SJCRH30 (cell line): ENCODE measurements around the gene TFB1M. TPM values are rescaled to one million over a fixed set of nuclear protein-coding genes. Genes with fewer than 3 reads are reported as not detected.

Experiments used
- DNase-seq, 2 experiments: peaks; one replicate each; pipeline ENCODE4 v3.0.0-alpha.2; 2015 to 2020
- H3K27ac ChIP-seq: fragments of 250-450 bp; sonication (Bioruptor Pico); 2 replicates; pipeline ENCODE4 v1.5.1; 2020; ENCODE audit warnings: mild to moderate bottlenecking, moderate library complexity
- H3K27me3 ChIP-seq: fragments of 250-450 bp; sonication (Bioruptor Pico); 2 replicates; pipeline ENCODE4 v1.5.1; 2020; ENCODE audit warnings: mild to moderate bottlenecking, moderate library complexity
- H3K36me3 ChIP-seq: fragments of 250-450 bp; sonication (Bioruptor Pico); 2 replicates; pipeline ENCODE4 v1.5.1; 2020; ENCODE audit warnings: mild to moderate bottlenecking, moderate library complexity
- H3K4me1 ChIP-seq: fragments of 250-450 bp; sonication (Bioruptor Pico); 2 replicates; pipeline ENCODE4 v1.5.1; 2020; ENCODE audit warnings: mild to moderate bottlenecking, moderate library complexity
- H3K4me3 ChIP-seq: fragments of 250-450 bp; sonication (Bioruptor Pico); 2 replicates; pipeline ENCODE4 v1.5.1; 2020; ENCODE audit warnings: mild to moderate bottlenecking, moderate library complexity
- H3K9me3 ChIP-seq: fragments of 250-450 bp; sonication (Bioruptor Pico); replicated peaks from 2 replicates; pipeline ENCODE4 v1.5.1; 2020; ENCODE audit warnings: mild to moderate bottlenecking, moderate library complexity
- total RNA-seq: library from RNA; depleted of rRNA; stranded (reverse); fragments of >200 nt; shearing (Covaris generic); gene quantifications from 2 replicates; pipeline ENCODE4 v1.2.3, GENCODE V29; 2014

The TFB1M gene
- total RNA-seq, 1 experiment from 2014 or later = 13.1 TPM

DNA sequence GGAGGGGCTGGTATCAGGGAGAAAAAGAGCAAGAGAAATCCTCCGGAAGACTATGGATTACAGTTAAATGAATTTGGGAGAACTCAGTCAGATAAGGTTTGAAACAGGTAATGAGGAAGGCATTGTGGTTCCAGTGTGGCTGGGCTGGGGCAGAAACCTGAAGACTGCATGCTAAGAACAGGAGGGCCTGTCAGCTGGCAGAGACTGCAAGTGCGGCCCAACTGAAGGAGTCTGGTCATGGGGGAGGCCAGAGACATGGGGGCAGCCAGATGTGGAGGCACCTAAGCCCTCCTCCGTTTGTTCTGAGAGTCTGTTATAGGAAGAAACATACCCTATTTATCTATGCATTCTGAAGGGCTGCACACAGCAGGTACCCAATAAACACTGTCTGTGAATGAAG lies 16.6 kb downstream of the TFB1M start:
- no peak overlapping the region for H3K27ac ChIP-seq
- no peaks in the 10 kb centered on the region for H3K9me3 ChIP-seq
- H3K27me3 ChIP-seq = no peaks in the 10 kb centered on the region
- H3K36me3 ChIP-seq = peaks cover 16% of the 10 kb centered on the region
- H3K4me1 ChIP-seq = no peaks in the 10 kb centered on the region
- H3K4me3 ChIP-seq = no peak overlapping the region
- DNase-seq = no peak

DNA sequence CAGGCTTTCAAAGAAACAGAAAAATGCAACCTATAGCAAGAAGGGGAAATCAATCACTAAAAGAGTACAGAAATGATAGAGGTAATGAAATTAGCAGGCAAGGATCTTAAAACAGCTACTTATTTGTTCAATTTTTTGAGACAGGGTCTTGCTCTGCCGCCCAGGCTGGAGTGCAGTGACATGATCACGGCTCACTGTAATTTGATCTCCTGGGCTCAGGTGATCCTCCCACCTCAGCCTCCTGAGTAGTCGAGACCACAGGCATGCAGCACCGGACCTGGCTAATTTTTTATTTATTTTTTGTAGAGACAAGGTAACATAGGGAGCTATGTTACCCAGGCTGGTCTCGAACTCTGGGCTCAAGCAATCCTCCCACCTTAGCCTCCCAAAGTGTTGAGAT lies 21.6 kb downstream of the TFB1M start:
- H3K4me3 ChIP-seq = no peak overlapping the region
- no peaks in the 10 kb centered on the region for H3K9me3 ChIP-seq
- no peak for DNase-seq
- no peak overlapping the region for H3K27ac ChIP-seq
- no peaks in the 10 kb centered on the region for H3K27me3 ChIP-seq
- H3K36me3 ChIP-seq = peaks cover 9% of the 10 kb centered on the region
- H3K4me1 ChIP-seq = no peaks in the 10 kb centered on the region

DNA sequence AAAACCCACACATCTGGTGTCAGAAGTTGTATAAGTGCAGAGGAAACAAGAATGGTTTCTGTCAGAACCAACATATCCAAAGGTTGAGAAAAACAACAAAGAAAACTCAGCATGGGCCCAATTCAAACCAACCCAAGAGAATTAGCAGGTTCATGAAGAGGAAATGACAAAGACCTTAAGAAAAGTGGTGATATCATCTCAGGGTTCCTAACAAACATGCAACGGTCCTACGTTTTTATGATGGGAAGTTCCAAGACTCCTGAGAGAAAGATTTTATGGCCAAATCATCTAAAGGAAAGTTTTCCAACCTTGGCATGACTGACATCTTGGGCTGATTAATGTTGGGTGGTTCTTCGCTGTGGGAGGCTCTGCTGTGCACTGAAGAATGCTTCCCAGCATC lies 23.0 kb downstream of the TFB1M start:
- Histone ChIP-seq H3K9me3 (no peaks in the 10 kb centered on the region), H3K4me3 (no peak overlapping the region), H3K36me3 (peaks cover 13% of the 10 kb centered on the region), H3K27me3 (no peaks in the 10 kb centered on the region), H3K4me1 (no peaks in the 10 kb centered on the region), H3K27ac (no peak overlapping the region)
- no peak for DNase-seq

DNA sequence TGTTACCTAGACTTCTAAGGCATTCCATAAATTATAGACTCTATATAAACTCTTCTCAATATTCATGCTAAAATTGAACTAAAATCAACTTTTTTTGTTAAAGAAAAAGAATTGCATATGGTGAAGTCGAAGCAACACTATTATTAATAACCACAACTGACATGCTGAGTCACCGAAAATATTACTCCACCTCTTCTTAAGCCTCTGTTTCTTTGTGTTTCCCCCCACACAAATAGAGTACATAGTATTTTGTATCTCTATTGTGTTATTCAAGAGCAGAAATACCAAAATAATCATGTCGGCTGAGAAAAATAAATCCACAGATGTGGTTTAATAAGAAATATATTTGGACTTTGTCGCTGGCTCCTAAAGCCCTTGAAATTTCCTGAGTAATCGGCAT lies 23.8 kb downstream of the TFB1M start:
- no peaks in the 10 kb centered on the region for H3K4me1 ChIP-seq
- H3K9me3 ChIP-seq = no peaks in the 10 kb centered on the region
- no peak for DNase-seq
- no peak overlapping the region for H3K27ac ChIP-seq
- no peak overlapping the region for H3K4me3 ChIP-seq
- no peaks in the 10 kb centered on the region for H3K27me3 ChIP-seq
- peaks cover 6% of the 10 kb centered on the region for H3K36me3 ChIP-seq

DNA sequence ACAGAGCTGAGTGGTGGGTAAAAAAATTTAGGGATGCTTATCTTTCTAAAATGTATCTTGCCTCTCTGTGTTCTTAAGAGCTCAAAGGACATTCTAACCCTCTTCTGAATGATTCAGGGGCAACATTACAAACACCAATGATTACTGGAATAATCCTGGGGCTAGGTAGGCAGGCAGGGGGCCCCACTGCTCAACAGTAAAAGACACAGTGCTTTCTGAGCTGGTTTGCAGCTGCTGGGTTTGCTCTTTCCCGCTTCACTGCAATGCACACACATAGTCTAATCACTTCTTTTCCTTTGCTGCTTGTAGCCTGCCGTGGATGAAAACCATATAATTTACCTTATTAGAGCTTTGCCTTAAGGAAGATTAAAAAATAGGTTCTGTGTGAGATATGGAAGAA lies 26.5 kb downstream of the TFB1M start:
- H3K27ac ChIP-seq = no peak overlapping the region

DNA sequence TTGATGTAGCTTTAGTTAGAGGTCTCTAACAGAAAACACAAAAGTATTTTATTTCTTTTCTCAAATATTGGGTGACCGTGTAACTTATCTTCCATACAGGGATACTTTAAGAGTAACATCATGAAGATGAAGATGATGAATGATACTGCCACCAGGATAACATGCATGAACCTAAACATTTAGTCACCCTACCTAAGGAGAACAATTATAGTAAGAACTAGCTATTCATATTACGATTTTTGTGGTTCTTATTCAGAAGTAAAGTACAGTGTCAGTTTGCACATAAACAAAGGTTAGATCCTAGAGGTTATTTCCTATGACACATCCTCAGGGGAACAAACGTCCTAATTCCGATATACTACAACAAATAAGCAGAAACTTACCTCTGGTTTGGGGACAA lies 29.5 kb downstream of the TFB1M start:
- Histone ChIP-seq H3K27me3 (no peaks in the 10 kb centered on the region), H3K4me3 (no peak overlapping the region), H3K9me3 (no peaks in the 10 kb centered on the region), H3K36me3 (peaks cover 14% of the 10 kb centered on the region), H3K4me1 (no peaks in the 10 kb centered on the region), H3K27ac (no peak overlapping the region)
- DNase-seq = no peak

More for the DNA sequence above, 26.5 kb downstream of the TFB1M start:
- H3K27me3 ChIP-seq = no peaks in the 10 kb centered on the region
- peak in 1 of 2 experiments; percentile 37 for DNase-seq
- H3K4me1 ChIP-seq = no peaks in the 10 kb centered on the region
- no peaks in the 10 kb centered on the region for H3K9me3 ChIP-seq
- peaks cover 7% of the 10 kb centered on the region for H3K36me3 ChIP-seq
- H3K4me3 ChIP-seq = no peak overlapping the region

DNA sequence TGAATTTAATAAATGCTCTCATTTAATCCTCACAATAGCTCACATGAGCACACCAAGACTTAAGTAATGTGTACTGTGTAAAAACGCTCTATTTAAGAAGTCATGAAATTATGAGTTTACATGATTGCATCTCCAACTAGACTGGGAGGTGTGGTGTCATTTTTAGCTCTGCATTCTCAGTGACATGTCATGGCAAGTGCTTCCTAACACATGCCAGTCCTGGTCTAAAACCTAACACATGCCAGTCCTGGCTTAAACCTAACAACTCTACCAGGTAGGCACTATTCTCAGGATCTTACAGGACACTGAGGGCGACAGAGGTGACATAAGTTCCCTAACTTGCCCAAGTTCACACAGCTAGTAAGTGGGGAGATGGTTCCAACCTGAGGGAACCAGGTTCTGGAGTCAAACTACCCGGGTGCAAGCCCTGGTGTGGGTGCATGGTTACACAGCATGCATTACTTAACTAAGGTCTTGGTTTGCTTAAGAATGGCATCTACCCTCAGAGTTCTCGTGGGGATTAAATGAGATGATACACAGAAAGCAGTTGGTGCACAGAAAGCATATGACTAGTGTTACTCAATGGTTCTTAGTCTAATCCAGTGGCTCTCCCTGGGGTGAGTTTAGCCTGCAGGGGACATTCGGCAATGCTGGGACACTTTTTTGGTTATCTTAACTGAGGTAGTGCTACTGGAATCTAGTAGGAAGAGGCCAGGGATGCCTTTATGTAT lies 35.8 kb downstream of the TFB1M start:
- H3K27me3 ChIP-seq = no peaks in the 10 kb centered on the region
- peaks cover 7% of the 10 kb centered on the region; the same call in 1 of the 2 replicates for H3K36me3 ChIP-seq
- no peaks in the 10 kb centered on the region for H3K9me3 ChIP-seq
- H3K4me3 ChIP-seq = no peak overlapping the region
- no peak overlapping the region for H3K27ac ChIP-seq
- peaks cover 10% of the 10 kb centered on the region for H3K4me1 ChIP-seq
- DNase-seq = no peak

DNA sequence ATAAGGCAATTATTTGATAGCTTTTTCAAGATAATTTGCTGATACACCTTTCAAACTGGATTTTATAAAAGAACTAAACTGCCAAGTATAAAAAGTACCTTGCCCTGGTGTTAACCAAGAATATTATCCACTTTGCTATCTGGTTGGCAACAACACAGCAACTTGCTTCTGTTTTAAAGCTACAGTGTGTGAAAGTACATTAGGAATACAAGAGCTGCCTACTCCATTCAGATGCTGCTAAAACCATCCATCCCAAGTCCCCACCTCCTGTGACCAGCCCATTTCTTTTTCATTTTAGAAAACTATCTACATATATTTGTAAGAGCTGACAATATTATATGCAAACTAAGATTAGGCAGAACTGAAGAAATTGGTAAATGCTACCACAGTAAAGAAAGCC lies 37.6 kb downstream of the TFB1M start:
- no peak for DNase-seq
- H3K27ac ChIP-seq = no peak overlapping the region

DNA sequence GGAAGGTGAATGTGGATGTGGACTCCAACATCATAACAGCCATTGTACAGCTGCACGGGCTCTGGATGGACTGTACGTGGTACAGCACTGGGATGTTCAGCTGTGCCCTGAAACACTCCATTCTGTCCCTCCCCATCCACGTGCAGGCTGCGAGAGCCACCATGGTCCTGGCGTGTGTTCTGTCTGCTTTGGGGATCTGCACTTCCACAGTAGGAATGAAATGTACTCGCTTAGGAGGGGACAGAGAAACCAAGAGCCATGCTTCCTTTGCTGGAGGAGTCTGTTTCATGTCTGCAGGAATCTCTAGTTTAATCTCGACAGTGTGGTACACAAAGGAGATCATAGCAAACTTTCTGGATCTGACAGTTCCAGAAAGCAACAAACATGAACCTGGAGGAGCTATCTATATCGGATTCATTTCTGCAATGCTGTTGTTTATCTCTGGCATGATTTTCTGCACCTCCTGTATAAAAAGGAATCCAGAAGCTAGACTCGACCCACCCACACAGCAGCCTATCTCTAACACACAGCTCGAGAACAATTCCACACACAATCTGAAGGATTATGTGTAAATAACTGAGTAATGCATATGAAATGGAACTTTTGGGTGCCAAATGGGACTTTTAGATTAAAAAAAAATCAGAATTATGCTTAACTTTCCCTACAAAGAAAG lies 38.3 kb downstream of the TFB1M start:
- Histone ChIP-seq H3K27ac (no peak overlapping the region), H3K36me3 (no peaks in the 10 kb centered on the region; the same call in 1 of the 2 replicates), H3K9me3 (no peaks in the 10 kb centered on the region), H3K4me3 (no peak overlapping the region), H3K27me3 (no peaks in the 10 kb centered on the region), H3K4me1 (peaks cover 22% of the 10 kb centered on the region)
- no peak for DNase-seq

More for the DNA sequence above, 37.6 kb downstream of the TFB1M start:
- Histone ChIP-seq H3K27me3 (no peaks in the 10 kb centered on the region), H3K4me3 (no peak overlapping the region), H3K36me3 (peaks cover under 1% of the 10 kb centered on the region; the same call in 1 of the 2 replicates), H3K9me3 (no peaks in the 10 kb centered on the region), H3K4me1 (peaks cover 22% of the 10 kb centered on the region)

DNA sequence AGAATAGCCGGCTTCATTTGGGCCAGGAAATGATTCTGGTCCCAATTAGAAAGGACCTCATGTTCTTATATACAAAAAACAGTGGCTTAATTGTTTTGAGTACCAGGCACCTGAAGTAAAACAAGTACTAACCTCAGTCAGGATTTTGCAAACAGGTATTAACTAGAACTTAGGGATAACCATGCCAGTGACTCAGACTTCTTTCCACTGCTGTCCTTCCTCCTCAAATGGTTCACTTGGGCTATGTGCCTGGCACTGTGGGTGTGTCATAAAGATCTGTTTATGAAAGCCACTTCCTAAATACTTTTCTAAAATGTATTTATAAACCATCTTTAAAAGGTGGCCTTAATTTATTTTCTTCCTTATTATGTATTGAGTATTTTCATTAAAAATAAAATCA lies 39.8 kb downstream of the TFB1M start:
- Histone ChIP-seq H3K9me3 (no peaks in the 10 kb centered on the region), H3K4me1 (peaks cover 22% of the 10 kb centered on the region), H3K4me3 (no peak overlapping the region), H3K36me3 (no peaks in the 10 kb centered on the region; the same call in 1 of the 2 replicates), H3K27ac (no peak overlapping the region), H3K27me3 (no peaks in the 10 kb centered on the region)
- DNase-seq = no peak

DNA sequence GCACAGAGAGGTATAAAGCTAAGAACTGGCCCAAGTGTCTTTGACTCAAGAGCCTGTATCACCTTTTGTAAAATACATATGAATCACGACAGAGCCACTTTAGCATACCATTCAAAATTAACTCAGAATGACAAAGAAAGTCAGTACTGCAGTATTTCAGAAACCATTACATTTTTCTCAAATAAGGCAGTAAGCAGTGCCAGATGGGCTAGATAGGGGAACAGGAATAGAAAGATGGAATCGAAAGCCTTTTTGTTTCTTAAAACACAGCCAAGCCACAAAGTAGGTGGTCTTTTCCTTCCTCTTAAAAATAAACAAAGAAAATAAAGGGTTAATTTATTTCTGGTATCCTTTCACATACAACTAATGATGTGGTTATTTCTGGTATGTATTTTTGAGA lies 40.2 kb downstream of the TFB1M start:
- no peak overlapping the region; the same call in 1 of the 2 replicates for H3K27ac ChIP-seq
- H3K36me3 ChIP-seq = no peaks in the 10 kb centered on the region; the same call in 1 of the 2 replicates
- no peaks in the 10 kb centered on the region for H3K9me3 ChIP-seq
- no peaks in the 10 kb centered on the region for H3K27me3 ChIP-seq
- DNase-seq = peak in 1 of 2 experiments; percentile 26
- peaks cover 22% of the 10 kb centered on the region for H3K4me1 ChIP-seq
- no peak overlapping the region for H3K4me3 ChIP-seq

DNA sequence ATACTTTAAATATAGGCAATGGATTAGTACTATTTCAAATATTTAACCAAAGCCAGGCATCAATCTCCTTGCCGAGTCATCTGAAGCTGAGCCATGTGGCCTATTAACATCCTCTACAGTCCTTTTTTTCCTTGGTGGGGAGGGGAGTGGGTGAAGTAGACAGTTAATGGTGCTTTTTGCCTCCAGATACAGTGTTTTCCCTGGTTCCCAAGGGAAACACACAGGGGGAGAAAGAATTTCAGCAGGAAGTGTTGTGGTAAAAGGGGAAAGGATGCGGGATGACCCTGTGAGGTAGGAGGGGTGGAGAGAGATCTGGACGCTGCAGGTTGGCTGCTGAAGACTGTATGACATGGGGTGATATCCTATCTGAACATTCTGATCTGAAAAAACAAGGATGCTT lies 40.9 kb downstream of the TFB1M start:
- H3K4me1 ChIP-seq = peaks cover 23% of the 10 kb centered on the region
- H3K4me3 ChIP-seq = no peak overlapping the region
- no peaks in the 10 kb centered on the region for H3K9me3 ChIP-seq
- H3K27me3 ChIP-seq = no peaks in the 10 kb centered on the region
- no peaks in the 10 kb centered on the region; the same call in 1 of the 2 replicates for H3K36me3 ChIP-seq
- peak; percentile 56 to 69 for DNase-seq
- H3K27ac ChIP-seq = peak overlapping the region; percentile 32; the same call in 1 of the 2 replicates

DNA sequence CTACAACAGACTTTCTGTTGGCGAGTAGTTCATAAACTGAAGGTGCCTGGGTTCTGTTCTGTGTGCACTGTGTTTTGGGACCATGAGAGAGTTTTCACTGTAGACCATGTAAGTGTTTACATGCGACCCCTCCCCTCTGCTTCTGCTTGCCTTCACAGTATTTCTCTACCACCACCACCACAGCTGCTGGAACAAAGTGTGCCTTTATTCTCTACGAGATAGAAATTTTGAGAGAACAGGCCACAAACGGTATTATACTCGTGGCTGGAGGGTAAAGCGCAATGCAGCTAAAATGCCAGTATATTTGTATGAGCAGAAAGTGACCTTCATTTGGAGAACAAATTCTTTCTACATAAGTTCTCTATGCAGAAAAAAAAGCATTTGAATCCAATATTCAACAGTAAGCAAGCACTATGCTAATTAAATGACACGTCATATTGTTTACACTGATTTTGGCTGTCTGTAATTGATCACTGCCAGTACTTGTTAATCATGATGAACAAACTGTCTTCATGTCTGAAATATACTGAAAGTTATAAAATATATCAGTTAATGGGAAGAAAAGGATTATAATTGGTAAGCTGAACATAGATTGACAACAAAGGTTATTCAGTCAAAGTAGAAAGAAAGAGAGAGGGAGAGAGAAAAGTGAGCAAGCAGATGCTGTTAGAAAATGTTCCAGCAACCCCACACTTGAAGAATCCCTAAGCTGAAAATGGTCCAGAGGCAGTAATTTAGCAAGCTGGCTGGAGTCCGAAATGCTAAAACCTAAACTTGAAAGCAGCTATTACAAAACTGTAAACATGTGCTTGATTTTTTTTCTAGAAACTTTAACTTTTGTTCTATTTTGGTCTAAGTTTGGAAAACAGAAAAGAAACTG lies 41.7 kb downstream of the TFB1M start:
- H3K27ac ChIP-seq = peak overlapping the region; percentile 32; the same call in 1 of the 2 replicates
- peak; percentile 11 to 28 for DNase-seq

DNA sequence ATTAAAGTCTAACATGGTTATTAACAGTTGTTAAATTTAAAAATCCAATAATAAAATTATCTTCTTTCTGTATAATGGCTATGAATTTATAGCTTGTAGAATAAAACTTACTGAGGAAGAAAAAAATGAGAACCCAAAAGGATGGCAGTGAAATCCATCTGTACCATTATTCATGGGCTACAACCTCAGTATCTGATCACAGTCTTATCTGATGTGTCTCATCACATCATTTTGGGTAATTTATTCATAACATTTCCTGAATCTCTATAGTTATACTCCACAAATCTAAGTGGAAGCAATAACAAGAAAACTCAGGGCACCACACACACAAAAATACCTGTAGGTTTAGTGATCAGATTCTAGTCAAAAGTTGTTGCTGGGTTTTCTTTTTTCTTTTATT lies 43.1 kb downstream of the TFB1M start:
- Histone ChIP-seq H3K9me3 (no peaks in the 10 kb centered on the region), H3K36me3 (no peaks in the 10 kb centered on the region; the same call in 1 of the 2 replicates), H3K4me1 (peaks cover 31% of the 10 kb centered on the region), H3K27me3 (no peaks in the 10 kb centered on the region), H3K27ac (no peak overlapping the region), H3K4me3 (no peak overlapping the region)
- no peak for DNase-seq

More for the DNA sequence above, 41.7 kb downstream of the TFB1M start:
- peaks cover 31% of the 10 kb centered on the region for H3K4me1 ChIP-seq
- H3K4me3 ChIP-seq = no peak overlapping the region
- H3K36me3 ChIP-seq = no peaks in the 10 kb centered on the region; the same call in 1 of the 2 replicates
- H3K27me3 ChIP-seq = no peaks in the 10 kb centered on the region
- H3K9me3 ChIP-seq = no peaks in the 10 kb centered on the region
